SK-N-DZ (cell line): Measurements from ENCODE around the gene MESP2.

Source experiments
- DNase-seq: peaks from one replicate; pipeline ENCODE4 v3.0.0-alpha.2; 2015; ENCODE audit warnings: low spot score

Gene MESP2

DNA sequence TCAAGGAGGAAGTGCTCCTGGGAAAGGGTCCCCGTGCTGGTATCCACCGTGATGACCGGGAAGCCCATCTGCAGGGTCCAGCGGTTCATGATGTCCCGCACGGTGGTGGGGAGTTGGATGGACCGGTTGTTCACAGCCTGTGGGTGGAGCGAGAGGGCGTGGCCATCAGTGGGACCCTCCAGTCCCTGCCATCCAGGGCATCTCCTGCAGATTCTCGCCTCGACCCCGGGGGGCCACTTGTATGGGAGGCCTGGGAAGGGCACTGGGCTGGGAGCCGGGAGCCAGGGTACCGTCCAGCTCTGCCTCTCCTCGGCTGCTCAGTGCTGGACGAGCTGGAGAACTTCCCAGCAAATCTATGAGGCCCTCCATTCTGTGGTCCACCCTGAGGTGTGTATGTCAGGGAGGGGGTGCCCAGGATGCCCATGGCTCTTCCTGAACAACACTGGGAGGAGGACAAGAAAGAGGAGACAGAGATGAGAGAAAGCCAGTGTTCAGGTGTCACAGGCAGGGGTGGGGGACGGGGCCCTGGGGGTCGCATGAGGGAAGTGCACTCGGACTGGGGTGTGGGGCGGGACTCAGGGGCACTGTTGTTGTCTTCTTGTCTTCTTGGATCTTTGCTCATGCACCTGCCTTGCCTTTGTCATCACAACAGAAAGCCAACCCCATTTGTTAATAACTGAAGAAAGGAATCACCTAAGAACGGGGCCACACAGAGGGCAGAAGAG lies 25.5 kb downstream of the MESP2 start:
- DNase-seq = no peak

DNA sequence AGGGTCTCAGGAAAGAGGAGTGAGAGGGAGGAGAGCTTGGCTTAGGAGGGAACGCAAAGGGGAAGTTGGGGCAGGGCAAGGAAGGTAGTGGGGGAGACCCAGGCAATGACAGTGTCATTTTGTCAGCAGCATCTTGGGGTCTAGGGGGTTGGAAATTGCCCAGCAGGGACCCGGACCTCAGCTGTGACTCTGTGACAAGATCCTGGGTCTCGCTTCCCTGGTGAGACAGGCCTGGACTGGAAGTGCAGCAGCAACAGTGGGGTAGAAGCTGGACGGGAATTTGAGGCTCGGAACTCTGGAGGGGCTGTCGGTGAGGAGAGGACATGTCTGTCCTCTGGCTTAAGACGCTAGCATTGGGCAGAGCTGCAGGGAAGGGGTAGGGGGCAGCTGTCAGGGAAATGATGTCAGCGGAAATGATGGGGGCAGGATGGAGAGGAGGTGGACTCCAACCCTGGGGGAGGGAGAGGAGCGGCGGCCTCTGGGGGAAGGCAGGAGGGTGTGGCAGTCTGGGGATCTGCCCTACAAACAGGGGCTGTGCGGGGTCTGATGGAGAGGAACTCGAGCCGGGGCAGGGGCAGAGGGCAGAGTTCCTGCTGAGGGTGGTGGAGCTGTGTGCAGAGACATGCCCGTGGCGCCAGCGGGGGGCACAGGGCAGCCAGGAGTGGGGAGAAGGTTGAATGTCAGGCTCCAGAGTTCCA lies 26.2 kb downstream of the MESP2 start:
- DNase-seq = no peak

DNA sequence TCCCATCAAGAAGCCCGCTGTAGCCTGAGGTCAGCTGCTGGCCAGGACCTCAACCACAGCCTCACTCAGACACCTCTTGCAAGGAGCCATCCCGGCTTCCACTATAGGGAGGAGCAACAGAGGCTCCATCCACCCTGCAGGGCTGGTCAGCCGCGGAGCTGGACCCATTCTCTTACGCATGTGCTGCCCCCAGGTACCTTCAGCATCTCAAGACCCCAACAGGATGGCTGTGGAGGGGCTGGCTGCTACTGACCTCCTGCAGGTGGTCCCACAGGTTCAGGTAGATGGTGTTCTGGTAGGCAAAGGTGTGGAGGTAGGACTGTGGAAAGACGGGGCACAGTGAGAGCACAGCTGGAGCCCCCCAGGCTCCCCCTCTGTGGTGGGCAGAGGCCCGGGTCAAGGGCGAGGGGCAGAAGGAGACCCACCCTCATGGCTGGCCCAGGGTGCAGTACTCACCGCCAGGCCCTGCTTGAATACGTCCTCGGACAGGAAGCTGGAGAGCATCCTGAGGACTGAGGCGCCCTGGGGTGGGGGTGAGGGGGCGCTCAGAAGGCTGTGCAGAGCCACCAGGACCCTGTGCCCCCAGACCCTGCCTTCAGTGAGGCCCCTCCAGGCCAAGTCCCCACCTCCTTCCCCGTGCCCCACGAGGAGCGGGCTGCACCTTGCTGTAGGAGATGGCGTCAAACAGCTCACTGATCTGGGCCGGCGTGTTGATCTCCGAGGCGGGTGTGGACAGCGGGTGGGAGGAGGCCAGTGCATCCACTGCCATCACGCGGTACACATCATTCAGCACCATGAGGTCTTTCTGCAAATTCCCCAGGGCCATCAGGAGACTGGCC lies 27.1 kb downstream of the MESP2 start:
- DNase-seq = no peak

DNA sequence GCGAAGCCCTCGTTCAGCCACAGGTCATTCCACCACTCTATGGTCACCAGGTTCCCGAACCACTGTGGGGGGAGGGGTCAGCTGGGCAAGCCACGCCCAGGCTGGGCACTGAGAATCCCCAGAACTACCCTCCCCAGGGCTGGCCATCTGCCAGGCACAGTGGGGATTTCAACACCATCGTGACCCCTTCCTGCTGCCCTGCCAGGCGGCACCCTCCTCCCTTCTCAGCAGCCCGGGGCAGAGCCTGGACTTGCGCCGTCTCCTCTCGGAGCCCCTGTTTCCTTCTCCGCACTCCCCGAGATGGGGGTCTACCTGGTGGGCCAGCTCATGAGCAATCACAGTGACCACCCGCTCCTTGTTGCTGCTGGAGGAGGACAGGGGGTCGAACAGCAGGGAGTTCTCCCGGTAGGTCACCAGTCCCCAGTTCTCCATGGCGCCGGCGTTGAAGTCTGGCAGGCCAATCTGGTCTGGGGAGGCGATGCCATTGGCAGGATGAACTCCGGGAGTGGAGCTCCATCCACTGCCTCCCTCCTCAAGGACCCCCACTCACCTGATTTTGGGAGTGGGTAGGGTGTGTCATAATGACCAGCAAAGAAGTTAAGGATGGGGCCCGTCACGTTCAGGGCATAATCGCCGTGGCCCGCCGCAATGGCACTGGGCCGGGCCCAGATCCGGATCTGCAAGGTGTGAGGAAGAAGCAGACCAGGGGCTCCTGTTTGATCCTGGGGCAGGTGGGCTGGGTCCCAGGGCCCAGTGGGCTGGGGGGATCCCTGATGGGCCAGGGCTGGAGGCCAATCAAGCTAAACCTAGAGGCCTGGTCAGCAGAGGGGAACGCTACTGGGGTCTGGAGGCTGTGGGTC lies 28.0 kb downstream of the MESP2 start:
- DNase-seq = no peak

DNA sequence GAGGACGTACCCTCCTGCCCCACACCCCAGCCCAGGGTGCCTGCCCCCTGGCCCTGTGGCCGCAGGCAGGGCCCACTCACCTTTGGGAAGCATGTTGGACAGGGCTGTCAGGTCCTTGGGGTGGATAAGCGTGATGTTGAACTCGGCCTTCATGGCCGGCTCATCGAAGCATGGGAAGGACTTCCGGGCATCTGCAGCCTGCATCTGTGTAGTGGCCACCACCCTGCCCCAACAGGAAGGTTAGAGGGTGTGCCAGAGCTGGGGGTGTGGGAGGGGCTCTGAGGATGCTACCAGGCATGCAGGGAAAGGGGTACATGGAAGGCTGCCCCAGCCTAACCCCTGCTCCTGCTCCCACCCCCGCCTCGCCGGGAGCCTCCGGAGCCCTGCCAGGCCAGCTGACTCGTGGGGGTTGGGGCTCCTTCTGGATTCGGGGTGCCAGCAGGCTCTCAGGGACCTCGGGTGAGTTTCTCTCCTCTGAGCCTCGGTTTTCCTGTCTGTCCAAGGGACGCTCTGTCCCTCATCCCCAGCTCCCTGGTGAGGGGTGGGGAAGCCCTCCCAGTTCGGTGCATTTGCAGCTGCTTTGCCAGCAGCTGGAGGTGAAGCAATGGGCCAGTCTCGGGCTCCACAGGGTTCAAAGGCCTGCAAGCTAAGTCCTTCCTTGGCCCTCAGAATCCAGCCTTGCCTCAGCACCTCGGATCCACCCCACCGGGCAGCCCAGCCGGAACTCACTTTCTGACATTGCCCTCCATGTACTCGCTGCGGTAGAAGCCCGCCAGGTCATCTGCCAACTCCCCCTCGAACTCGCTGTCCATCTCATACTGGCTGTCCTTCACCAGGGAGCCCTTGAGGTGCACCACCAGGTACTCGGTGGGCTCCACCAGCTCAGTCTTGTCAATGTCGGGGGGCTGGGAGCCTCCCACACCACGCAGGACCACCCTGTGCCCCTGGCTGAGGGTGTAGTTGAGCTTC lies 29.4 kb downstream of the MESP2 start:
- no peak for DNase-seq

DNA sequence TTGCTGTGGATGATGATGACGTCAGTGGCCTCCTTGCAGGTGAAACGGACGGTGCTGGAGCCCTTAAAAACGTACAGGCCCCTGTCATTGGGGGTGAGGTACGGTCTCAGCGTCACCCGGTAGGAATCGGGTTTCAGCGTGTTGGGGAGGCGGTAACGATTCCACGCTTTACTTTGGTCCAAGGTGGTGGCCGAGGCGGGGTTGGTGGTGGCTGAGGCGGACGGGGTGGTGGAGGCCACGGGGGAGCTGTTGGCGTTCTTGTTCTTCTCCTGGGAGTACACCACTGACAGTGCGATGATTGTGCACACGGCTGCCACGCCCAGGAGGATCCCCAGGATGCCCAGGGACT lies 30.1 kb downstream of the MESP2 start:
- no peak for DNase-seq

DNA sequence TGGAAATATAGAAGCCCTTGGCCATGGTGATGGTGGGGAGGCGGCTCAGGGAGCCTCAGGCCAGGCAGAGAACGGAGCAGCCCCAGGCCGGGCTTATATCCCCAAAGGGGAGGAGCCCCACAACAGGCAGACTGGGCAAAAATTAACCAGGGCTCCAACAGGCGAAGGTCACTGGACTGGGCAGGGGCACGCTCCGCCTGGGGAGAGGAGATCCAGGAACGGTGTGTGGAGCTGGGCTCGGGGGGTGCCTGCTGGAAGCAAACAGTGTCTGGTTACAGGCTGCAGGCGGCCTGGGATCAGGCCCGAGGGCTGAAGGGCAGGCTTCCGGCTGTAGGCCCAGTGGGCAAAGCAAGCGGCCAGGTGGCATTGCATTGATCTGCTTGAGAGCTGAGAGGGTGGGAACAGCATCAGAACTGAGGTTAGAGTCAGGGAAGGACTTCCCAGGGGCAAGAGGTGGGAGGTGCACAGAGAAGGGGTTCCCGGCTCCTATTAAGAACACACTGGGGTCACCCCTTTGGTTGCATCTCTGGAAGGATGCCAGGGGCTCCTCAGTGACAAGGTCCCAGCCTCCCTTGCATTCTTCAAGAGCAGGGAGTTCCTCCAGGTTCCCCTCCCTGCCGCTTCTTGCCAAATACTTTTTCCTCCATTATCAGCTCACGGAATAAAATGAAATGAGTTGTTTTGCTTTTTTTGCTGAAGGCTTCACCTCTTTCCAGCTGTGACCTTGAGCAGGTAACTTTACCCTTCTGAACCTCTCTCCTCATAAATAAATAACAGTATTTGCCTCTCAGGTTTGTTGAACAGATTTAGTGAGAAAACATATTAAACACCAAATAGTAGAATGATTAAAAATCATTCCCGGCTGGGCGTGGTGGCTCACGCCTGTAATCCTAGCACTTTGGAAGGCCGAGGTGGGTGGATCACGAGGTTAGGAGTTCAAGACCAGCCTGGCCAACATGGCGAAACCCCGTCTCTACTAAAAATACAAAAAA lies 30.7 kb downstream of the MESP2 start:
- no peak for DNase-seq

DNA sequence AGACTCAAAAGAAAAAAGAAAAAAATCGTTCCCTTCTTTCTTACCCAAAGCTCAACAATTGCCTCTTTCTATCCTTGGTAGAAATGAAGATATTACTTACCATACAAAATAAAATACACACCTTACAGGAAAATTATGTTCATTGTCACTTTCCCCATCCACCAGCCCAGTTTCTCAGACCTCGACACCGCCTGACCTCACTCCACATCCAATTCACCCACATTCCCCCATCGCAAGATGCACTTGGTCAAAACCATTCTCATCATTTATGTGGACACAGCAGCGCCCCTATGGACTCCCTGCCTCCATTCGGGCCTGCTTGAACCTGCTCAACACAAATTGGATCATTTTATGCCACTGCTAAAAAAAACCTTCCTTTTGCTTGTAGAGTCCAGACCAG lies 31.6 kb downstream of the MESP2 start:
- DNase-seq = no peak

DNA sequence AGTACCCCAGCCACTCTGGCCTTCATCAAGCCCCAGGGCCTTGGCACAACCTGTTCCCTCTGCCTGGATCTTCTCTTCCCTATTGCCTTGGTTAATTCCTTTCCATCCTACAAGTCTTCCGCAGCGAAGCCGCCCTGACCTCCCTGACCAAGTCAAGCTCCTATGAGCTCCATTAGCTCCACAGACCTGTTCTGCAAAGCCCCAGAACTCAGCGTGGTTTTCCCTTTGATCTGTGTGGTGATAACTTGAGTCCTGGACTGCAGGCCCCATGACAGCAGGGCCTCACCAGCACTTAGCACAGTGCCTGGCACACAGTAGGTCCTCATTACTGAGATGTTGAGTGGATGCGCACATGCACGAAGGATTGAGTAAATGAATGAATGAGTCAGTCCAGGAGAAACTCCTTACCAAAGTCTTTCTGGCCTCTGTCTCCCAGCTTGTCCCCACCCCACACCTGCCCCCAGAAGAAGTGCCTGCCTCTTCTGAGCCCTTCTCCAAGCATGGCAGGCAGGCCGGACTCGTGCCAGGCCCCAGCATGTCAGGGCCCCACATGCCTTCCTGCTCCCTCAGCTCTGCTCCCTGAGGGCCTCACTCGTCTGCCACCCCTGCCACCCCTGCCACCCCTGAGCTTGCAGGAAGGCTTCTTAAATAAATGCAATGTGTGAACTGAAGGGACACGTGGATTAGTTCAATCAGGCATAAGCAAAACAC lies 32.2 kb downstream of the MESP2 start:
- DNase-seq = no peak

DNA sequence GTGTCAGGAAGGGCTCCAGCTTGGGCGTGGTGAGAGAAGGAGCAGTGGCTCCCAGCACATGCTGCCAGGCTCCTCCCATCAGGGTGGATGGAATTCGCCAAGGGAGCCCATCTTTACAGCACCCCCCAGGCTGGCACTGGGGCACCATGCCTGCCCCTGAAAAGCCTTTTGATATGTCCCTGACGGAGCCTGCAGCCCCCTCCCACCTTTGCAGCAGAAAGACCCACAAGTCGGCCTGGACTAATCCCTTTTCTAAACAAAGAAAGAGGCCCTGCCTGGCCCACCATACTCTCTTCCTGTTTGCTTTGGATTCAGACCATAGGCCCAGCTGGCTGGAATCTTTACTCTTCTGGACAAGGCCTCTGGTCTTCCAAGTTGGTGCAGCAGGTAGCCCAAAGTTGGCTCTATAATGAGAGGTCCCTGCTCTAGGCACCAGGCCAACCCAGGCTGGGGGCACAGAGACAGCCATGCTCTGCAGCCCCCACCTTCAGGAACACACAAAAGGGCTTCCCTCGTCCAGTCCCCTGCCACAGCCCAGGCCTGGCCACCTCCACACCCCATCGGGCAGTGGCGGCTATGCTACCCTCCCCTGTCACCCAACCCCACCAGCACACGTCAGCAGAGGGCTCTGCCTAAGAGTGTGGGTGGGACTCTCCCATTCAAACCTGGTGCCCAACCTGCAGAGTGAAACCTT lies 33.1 kb downstream of the MESP2 start:
- no peak for DNase-seq

DNA sequence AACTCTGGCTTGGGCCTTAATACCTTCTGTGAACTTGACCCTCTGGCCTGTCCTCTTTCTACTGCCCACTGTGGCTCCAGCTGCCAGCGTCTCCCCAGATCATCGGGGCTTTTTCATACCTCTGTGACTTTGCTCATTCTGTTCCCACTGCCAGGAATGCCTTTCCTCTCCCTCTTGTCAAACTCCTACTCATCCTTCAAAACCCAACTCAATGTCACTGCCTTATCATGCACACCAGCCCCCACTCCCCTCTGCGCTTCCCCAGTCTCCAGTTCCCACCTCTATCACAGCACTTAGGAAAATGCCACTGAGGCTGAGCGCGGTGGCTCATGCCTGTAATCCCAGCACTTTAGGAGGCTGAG lies 33.6 kb downstream of the MESP2 start:
- no peak for DNase-seq

DNA sequence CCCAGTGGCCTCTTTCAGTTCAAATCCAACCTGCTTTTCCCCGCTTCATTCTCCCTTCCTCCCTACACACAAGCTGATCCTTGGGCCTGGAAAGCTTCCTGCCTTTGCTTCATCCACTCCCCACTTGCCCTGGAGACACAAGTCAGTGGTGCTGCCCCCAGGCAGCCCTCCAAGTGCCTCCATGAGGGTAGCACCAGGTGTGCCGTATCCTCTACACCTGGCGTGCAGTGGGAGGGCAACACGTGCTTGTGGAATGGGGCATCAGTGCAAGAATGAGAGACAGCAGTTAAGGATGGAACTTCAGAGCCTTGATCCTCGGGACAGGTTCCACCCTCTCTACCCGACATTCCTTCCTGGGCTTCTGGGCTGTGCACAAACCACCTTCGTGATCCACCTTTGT lies 34.7 kb downstream of the MESP2 start:
- no peak for DNase-seq

DNA sequence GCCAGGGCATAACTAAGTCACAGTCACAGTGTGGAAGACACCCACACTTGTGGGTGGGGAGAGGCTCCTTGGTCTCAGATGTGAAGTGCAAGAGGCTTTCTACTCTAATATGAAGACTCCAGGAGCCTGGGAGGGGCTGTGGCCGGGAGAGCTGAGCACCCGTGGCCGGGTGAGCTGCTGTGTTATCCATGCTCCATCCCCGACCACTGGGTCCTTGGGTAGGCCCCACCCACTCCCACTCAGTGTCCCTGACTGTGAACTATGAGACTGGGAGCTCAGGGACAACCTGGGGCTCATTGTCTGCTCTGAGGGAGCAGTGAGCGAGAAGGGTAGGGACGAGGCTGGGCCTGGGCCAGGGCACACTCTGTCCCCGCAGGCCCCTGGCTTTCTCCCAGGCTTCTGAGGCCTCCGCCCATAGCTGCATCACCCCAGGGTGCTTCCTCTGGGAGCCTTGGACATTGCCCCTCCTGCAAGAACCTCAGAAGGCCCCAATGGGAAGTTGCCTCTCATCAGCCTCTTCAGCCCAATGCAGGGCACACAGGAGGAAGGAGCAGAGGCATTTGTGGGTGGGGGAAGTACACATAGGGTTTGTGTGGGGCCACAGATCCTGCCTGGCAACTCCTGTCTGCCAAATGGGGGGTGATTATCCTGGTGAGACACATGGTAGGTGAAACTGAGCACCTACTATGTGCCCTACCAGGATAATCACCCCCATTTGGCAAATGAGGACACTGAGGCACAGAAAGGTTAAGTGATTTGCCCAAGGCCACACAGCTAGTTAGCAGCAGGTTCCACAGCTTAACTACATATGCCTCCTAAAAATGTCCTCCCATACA lies 36.1 kb downstream of the MESP2 start:
- no peak for DNase-seq

DNA sequence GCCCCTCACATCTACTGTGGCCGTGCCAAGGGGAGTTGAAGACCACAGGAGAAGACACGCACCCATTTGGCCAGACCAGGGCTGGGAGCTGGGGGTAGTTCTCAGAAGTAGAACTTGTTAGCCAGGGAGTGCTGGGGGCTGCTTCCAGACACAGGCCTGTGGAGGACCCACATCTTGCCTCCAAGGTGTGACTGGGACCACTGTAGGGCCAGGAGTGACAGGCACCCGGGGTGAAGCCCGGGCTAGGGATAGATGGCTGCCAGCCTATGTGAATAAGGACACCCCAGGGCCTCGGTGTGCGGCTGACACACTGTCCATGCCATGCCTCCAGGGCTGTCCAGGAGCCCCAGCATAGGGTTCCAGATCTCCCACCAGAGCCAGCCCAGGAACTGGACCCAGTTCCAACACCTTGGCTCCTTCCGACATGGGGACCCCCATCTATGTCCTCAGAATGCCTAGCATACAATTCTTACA lies 36.8 kb downstream of the MESP2 start:
- no peak for DNase-seq

DNA sequence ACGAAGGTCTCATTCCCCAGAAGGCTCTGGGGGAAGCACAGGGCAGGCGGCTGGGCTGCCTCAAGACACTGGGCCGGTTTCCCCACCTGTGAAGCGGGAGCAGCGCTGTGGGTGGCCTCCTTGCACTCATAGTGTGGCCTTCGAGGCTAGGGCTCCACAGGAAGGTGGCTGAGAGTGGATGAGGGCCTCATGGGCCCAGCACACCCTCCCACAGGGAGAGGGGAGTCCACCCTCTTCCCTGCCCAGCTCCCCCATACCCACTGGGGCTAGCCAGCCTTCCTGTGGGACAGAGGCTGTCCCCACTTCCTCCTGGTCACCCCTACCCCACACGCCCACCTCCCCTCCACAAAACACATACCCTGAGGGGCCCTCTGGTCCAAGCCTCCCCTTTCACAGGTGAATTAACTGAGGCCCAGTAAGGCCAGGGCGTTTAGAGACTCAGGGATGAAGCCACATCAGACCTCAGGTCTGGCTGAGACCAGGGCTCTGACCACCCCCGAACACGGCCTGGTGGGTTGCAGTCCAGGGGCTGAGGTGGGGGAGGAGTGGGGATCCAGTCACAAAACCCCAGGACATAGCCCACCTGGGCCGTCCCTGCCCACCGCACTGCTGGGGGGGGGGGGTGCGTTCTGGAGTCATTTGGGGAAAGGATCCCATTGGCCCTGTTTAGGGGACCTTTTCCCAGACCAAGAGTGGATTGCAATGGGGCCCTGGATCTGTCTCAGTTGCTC lies 37.4 kb downstream of the MESP2 start:
- DNase-seq = no peak

DNA sequence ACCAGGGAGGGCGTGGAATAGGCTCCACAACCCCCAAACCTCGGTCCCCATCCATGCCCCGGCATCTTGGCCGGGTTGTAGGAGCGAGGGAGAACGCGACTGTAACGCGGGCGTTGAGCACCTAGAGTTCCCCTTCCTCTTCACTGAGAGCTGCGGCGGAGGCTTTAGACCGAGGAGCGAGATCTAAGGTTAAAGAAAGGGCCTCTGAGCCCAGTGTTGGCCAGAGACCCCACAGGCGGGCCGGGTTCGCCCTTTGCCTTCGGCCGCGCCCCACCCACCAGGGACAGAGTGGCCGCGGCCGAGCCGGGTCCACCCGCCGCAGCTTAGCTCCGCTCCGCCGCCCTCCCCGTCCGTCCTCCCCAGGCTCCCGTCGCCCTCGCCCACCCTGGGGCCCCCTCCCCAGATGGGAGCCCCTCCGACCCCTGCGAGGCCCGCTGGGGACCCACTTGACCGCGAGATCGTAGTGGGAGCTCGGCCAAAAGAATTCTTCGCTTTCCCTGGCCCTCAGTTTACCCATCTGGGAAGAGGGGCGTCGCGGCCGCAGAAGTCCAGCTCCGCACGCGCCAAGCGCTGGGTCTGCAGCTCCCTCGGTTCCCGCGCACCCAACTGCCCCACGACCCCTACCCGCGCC lies 38.1 kb downstream of the MESP2 start:
- no peak for DNase-seq
